Measurements from ENCODE around the gene MBNL1.

- TF ChIP-seq CTCF (conservative IDR thresholded peaks at IDR 0.05; ENCODE audit: low read depth, low read length) (no peak), EZH2 (IDR thresholded peaks at IDR 0.05; ENCODE audit: borderline replicate concordance, low read depth, low read length, poor library complexity, severe bottlenecking) (no peak)
These were observed 41.0 kb downstream of the MBNL1 start for GRCh38 chr3:152309535-152310307.
